Panc1 (cell line): ENCODE measurements around the gene AGBL1. TPM values are rescaled to one million over a fixed set of nuclear protein-coding genes. Genes with fewer than 3 reads are reported as not detected.

Experiments
- ATAC-seq: fragments of 200-7000 bp; cut with Tn5 transposase; 2 replicates; pipeline ENCODE4 v1.9.1; 2020; ENCODE audit warnings: mild to moderate bottlenecking, moderate library complexity
- BruUV-seq: library from RNA; stranded (reverse); fragments of 400-500 nt; replicated peaks from 2 replicates; lab custom pipeline; 2021; lab: Mats Ljungman, UMichigan
- CTCF ChIA-PET: fragments of 300-600 bp; sonication (Branson Sonifier 250); formaldehyde crosslinking; loops from one replicate; lab custom pipeline; 2022; ENCODE audit warnings: antibody characterized with exemption; lab: Charles Lee
- POLR2A ChIA-PET: fragments of 300-600 bp; sonication (Branson Sonifier 250); formaldehyde crosslinking; loops from one replicate; lab custom pipeline; 2022; ENCODE audit warnings: antibody characterized with exemption; lab: Charles Lee
- DNase-seq: peaks from one replicate; pipeline ENCODE4 v3.0.0-alpha.2; 2010; ENCODE audit warnings: low read depth, low spot score
- H3K27ac ChIP-seq: 2 replicates; pipeline ENCODE4 v1.5.1; 2011; ENCODE audit warnings: mild to moderate bottlenecking, low read length, inconsistent platforms
- H3K27me3 ChIP-seq: fragments of 200-500 bp; sonication (Bioruptor generic); 2 replicates; pipeline ENCODE4 v1.6.0; 2014; ENCODE audit warnings: low read length, inconsistent platforms; ENCODE audit not compliant: control insufficient read depth, insufficient read depth
- H3K36me3 ChIP-seq: fragments of 200-500 bp; sonication (Bioruptor generic); 2 replicates; pipeline ENCODE4 v1.5.1; 2014; ENCODE audit warnings: inconsistent platforms, mild to moderate bottlenecking, low read length, moderate library complexity; ENCODE audit not compliant: control insufficient read depth, insufficient read depth
- H3K4me1 ChIP-seq: 2 replicates; pipeline ENCODE4 v1.5.1; 2011; ENCODE audit warnings: inconsistent platforms, mild to moderate bottlenecking, low read length, moderate library complexity; ENCODE audit not compliant: control insufficient read depth, insufficient read depth
- H3K4me3 ChIP-seq, 2 experiments: 2 replicates each; pipeline ENCODE4 v1.5.1; 2011 to 2012; ENCODE audit warnings: low read depth in 2 of 2, low read length in 2 of 2, mild to moderate bottlenecking in 2 of 2, inconsistent platforms in 1 of 2, moderate library complexity in 1 of 2
- H3K9me3 ChIP-seq: fragments of 200-500 bp; sonication (Bioruptor generic); 2 replicates; pipeline ENCODE4 v1.5.1; 2014; ENCODE audit warnings: low read depth, mild to moderate bottlenecking, inconsistent platforms, low read length, moderate library complexity; ENCODE audit not compliant: control insufficient read depth, insufficient read depth
- CTCF ChIP-seq: fragments of 450-650 bp; IDR thresholded peaks from 2 replicates; pipeline ENCODE4 v1.5.1; 2017; ENCODE audit warnings: mild to moderate bottlenecking
- POLR2AphosphoS5 ChIP-seq: IDR thresholded peaks from 2 replicates; pipeline ENCODE4 v1.6.1; 2012; ENCODE audit warnings: mild to moderate bottlenecking, low read depth, low read length, moderate library complexity
- REST ChIP-seq, 2 experiments: IDR thresholded peaks; 2 replicates each; pipeline ENCODE4 v1.6.1; 2011 to 2012; ENCODE audit warnings: low read depth in 2 of 2, control low read depth in 1 of 2, low read length in 1 of 2, mild to moderate bottlenecking in 1 of 2, moderate library complexity in 1 of 2; ENCODE audit not compliant: insufficient read depth in 1 of 2
- SIN3A ChIP-seq: IDR thresholded peaks from 2 replicates; pipeline ENCODE4 v1.6.1; 2012; ENCODE audit warnings: low read depth, mild to moderate bottlenecking, low read length, moderate library complexity, borderline replicate concordance; ENCODE audit not compliant: insufficient read depth
- TCF7L2 ChIP-seq: IDR thresholded peaks from 2 replicates; pipeline ENCODE4 v1.6.1; 2011; ENCODE audit warnings: mild to moderate bottlenecking, low read depth, low read length, inconsistent platforms
- in situ Hi-C: cut with HindIII; loops from 2 replicates; pipeline ENCODE4 v1.10.0; 2016; ENCODE audit warnings: low sequenced_read_pairs, low pct_unique_long_range_greater_than_20kb
- intact Hi-C: fragments of 100-400 bp; cut with micrococcal nuclease; formaldehyde crosslinking; loops from one replicate; pipeline ENCODE4 v1.10.0; 2022; ENCODE audit not compliant: unreplicated experiment
- total RNA-seq: library from RNA; stranded (reverse); gene quantifications from one replicate; pipeline ENCODE4 v1.2.1, GENCODE V29; 2021; ENCODE audit not compliant: unreplicated experiment

Gene AGBL1
- total RNA-seq, 1 experiment from 2014 or later = not detected

GRCh38 chr15:86988033-86988432, 908.4 kb downstream of the AGBL1 start:
- no TSS peak for BruUV-seq
- Histone ChIP-seq H3K4me3 (no peak overlapping the region), H3K27me3 (no peaks in the 10 kb centered on the region), H3K4me1 (no peaks in the 10 kb centered on the region), H3K36me3 (no peaks in the 10 kb centered on the region), H3K27ac (no peak overlapping the region), H3K9me3 (no peaks in the 10 kb centered on the region)
- intact Hi-C loops = no loop called here
- POLR2A ChIA-PET = no interaction called here
- DNase-seq (no peak), ATAC-seq (no peak)
- in situ Hi-C loops = no loop called here
- TF ChIP-seq SIN3A (no peak), REST (IDR thresholded peaks at IDR 0.05; ENCODE audit: insufficient read depth in 1 of 2, low read depth in 2 of 2, low read length in 1 of 2) (no peak), CTCF (no peak), POLR2AphosphoS5 (no peak), TCF7L2 (no peak)
- CTCF ChIA-PET = no interaction called here

GRCh38 chr15:87021751-87022150, 942.1 kb downstream of the AGBL1 start:
- TF ChIP-seq REST (IDR thresholded peaks at IDR 0.05; ENCODE audit: insufficient read depth in 1 of 2, low read depth in 2 of 2, low read length in 1 of 2) (no peak), POLR2AphosphoS5 (no peak), CTCF (no peak), TCF7L2 (no peak), SIN3A (no peak)
- ATAC-seq = no peak
- in situ Hi-C loops = no loop called here
- intact Hi-C loops = no loop called here
- no peaks in the 10 kb centered on the region for H3K27me3 ChIP-seq
- no peaks in the 10 kb centered on the region for H3K9me3 ChIP-seq
- CTCF ChIA-PET = no interaction called here
- H3K4me3 ChIP-seq = no peak overlapping the region
- no peak overlapping the region for H3K27ac ChIP-seq
- no TSS peak for BruUV-seq
- H3K36me3 ChIP-seq = no peaks in the 10 kb centered on the region
- no peak for DNase-seq
- H3K4me1 ChIP-seq = no peaks in the 10 kb centered on the region
- POLR2A ChIA-PET = no interaction called here
